ENCODE results near the gene ACCS.

Gene ACCS

GRCh38 chr11:44025727-44026126 lies 40.3 kb upstream of the ACCS start:
- no peak for TF ChIP-seq CTCF (conservative IDR thresholded peaks at IDR 0.05; ENCODE audit: low read depth, low read length)
- no peak for DNase-seq (ENCODE audit: low read depth)
- no peak overlapping the region for H3K4me3 ChIP-seq (ENCODE audit: low read depth, low read length)

- TF ChIP-seq CTCF (conservative IDR thresholded peaks at IDR 0.05; ENCODE audit: low read depth, low read length), result no peak
- no peak for DNase-seq (ENCODE audit: low read depth)
- H3K4me3 ChIP-seq (ENCODE audit: low read depth, low read length), result no peak overlapping the region
Observed at GRCh38 chr11:44028401-44028800, 37.7 kb upstream of the ACCS start.

GRCh38 chr11:44028816-44029506 lies 37.1 kb upstream of the ACCS start:
- DNase-seq (ENCODE audit: low read depth), result no peak
- no peak overlapping the region for H3K4me3 ChIP-seq (ENCODE audit: low read depth, low read length)
- TF ChIP-seq CTCF (conservative IDR thresholded peaks at IDR 0.05; ENCODE audit: low read depth, low read length), result no peak

GRCh38 chr11:44029507-44029845 lies 36.6 kb upstream of the ACCS start:
- no peak for DNase-seq (ENCODE audit: low read depth)
- no peak for TF ChIP-seq CTCF (conservative IDR thresholded peaks at IDR 0.05; ENCODE audit: low read depth, low read length)
- no peak overlapping the region for H3K4me3 ChIP-seq (ENCODE audit: low read depth, low read length)

- DNase-seq (ENCODE audit: low read depth), result peak; percentile 89
- H3K4me3 ChIP-seq (ENCODE audit: low read depth, low read length), result no peak overlapping the region
- TF ChIP-seq CTCF (conservative IDR thresholded peaks at IDR 0.05; ENCODE audit: low read depth, low read length), result no peak
Observed at GRCh38 chr11:44029977-44030911, 35.8 kb upstream of the ACCS start.

DNA sequence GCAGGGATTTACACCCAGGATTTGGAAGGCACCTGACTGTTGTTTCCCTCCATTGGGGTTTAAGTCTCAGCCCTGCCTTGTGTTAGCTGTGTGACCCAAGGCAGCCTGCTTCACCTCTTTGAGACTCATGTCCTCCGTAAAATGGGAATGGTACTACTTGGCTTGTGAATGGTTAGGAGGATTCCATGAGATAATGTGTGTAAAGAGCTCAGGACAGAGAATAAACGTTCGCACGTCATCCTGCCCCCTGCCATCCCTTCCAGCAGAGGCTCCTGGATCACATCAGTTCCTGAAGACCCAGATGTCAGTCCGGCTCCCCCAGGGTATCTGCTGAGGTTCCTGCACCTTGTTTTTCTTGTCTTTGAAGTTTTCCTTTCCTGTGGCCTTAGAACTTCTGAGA lies 35.1 kb upstream of the ACCS start:
- H3K4me3 ChIP-seq (ENCODE audit: low read depth, low read length), result no peak overlapping the region
- no peak for TF ChIP-seq CTCF (conservative IDR thresholded peaks at IDR 0.05; ENCODE audit: low read depth, low read length)
- DNase-seq (ENCODE audit: low read depth), result no peak

All from choroid plexus epithelial cell (primary cell).